GM03348 (cell line): ENCODE measurements around the gene UCP2.

Source experiments
- DNase-seq: peaks from one replicate; pipeline ENCODE4 v3.0.0; 2012; ENCODE audit warnings: low spot score

UCP2 gene

GRCh38 chr11:74009675-74010305 is 27.1 kb upstream of the UCP2 start:
- no peak for DNase-seq

GRCh38 chr11:74009230-74009547 is 26.5 kb upstream of the UCP2 start:
- DNase-seq = no peak

- DNase-seq = no peak
Measured at GRCh38 chr11:74008373-74009229, 26.0 kb upstream of the UCP2 start, which contains the start of gene UCP3. TSS of gene UCP3 (minus strand) at chr11:74009085. CDS start at chr11:74007042, 2,043 bp downstream.

- no peak for DNase-seq
Measured at GRCh38 chr11:74007691-74008372, 25.2 kb upstream of the UCP2 start.

GRCh38 chr11:74006743-74007304 is 24.2 kb upstream of the UCP2 start:
- DNase-seq = no peak

- DNase-seq = no peak
Measured at GRCh38 chr11:74005721-74006517, 23.3 kb upstream of the UCP2 start.

GRCh38 chr11:74004759-74005615 is 22.3 kb upstream of the UCP2 start:
- no peak for DNase-seq

GRCh38 chr11:74004046-74004695 is 21.5 kb upstream of the UCP2 start:
- no peak for DNase-seq

GRCh38 chr11:74002832-74003231 is 20.2 kb upstream of the UCP2 start:
- no peak for DNase-seq

GRCh38 chr11:74001822-74002286 is 19.2 kb upstream of the UCP2 start:
- no peak for DNase-seq

GRCh38 chr11:74000307-74001133 is 17.9 kb upstream of the UCP2 start:
- DNase-seq = no peak

GRCh38 chr11:73999581-74000306 is 17.1 kb upstream of the UCP2 start:
- DNase-seq = no peak

GRCh38 chr11:73998846-73999575 is 16.4 kb upstream of the UCP2 start:
- no peak for DNase-seq

- DNase-seq = no peak
Measured at GRCh38 chr11:73997120-73997770, 14.6 kb upstream of the UCP2 start.

- no peak for DNase-seq
Measured at GRCh38 chr11:73996161-73996747, 13.6 kb upstream of the UCP2 start.

- no peak for DNase-seq
Measured at GRCh38 chr11:73995731-73996130, 13.1 kb upstream of the UCP2 start.

- DNase-seq = no peak
Measured at GRCh38 chr11:73995247-73995646, 12.6 kb upstream of the UCP2 start.
